GM08714 (cell line): ENCODE measurements around the gene NECAB3.

ENCODE experiments used
- H3K4me3 ChIP-seq: fragments of 200-500 bp; sonication (Bioruptor generic); 2 replicates; pipeline ENCODE4 v1.5.1; 2014; ENCODE audit warnings: mild to moderate bottlenecking, low read length, inconsistent platforms
- ZNF274 ChIP-seq: IDR thresholded peaks from 2 replicates; pipeline ENCODE4 v1.6.1; 2012; ENCODE audit warnings: mild to moderate bottlenecking, low read depth, low read length

The NECAB3 gene

GRCh38 chr20:33624399-33624798, 49.8 kb downstream of the NECAB3 start:
- no peak for TF ChIP-seq ZNF274
- H3K4me3 ChIP-seq = no peak overlapping the region

GRCh38 chr20:33622705-33623365, 51.4 kb downstream of the NECAB3 start:
- no peak for TF ChIP-seq ZNF274
- no peak overlapping the region for H3K4me3 ChIP-seq

GRCh38 chr20:33621717-33622400, 52.4 kb downstream of the NECAB3 start:
- no peak overlapping the region for H3K4me3 ChIP-seq
- TF ChIP-seq ZNF274 = no peak

GRCh38 chr20:33612001-33612400, 62.2 kb downstream of the NECAB3 start:
- H3K4me3 ChIP-seq = no peak overlapping the region
- TF ChIP-seq ZNF274 = no peak

- no peak for TF ChIP-seq ZNF274
Measured at GRCh38 chr20:33611106-33611505, 63.1 kb downstream of the NECAB3 start.

GRCh38 chr20:33609504-33609903, 64.7 kb downstream of the NECAB3 start:
- no peak overlapping the region for H3K4me3 ChIP-seq
- no peak for TF ChIP-seq ZNF274

More at GRCh38 chr20:33611106-33611505, 63.1 kb downstream of the NECAB3 start:
- H3K4me3 ChIP-seq = no peak overlapping the region
